ENCODE results near the gene OR2D3.
"Not testable (repeated sequence)": the region's sequence is repeated elsewhere in the genome, so short reads cannot be mapped to it uniquely, and the experiment has no call there.

OR2D3 gene

DNA sequence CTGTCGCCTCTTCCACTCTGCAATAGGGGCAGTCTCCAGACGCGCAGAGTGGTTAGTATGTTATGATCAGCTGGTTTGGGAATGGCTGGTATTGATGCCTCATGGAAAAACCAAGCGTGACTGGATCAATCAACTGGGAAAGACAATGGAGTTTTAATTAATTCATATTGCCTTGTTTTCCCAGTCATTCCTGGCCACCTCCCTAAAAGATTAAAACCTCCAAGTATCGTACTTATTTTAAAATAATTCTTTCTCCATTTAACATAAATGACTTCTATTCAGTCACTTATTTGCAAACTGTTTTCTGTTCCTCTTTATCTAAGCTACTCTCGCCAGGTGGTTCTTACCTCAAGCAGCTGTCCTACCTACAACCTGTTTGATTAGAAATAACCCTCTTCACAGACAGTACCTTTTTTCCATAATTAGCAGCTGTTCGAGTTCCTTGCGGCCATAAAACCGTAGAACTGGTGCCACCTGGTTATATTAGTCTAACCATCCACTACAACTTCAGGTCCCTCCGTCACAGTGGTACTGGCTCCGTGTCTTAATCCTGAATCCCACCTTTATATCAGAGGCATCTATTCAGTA is 6.3 kb downstream of the OR2D3 start:
- no peak for DNase-seq (ENCODE audit: low read depth)

- DNase-seq (ENCODE audit: low read depth) = no peak
Measured at GRCh38 chr11:6928916-6929315, 8.1 kb downstream of the OR2D3 start.

DNA sequence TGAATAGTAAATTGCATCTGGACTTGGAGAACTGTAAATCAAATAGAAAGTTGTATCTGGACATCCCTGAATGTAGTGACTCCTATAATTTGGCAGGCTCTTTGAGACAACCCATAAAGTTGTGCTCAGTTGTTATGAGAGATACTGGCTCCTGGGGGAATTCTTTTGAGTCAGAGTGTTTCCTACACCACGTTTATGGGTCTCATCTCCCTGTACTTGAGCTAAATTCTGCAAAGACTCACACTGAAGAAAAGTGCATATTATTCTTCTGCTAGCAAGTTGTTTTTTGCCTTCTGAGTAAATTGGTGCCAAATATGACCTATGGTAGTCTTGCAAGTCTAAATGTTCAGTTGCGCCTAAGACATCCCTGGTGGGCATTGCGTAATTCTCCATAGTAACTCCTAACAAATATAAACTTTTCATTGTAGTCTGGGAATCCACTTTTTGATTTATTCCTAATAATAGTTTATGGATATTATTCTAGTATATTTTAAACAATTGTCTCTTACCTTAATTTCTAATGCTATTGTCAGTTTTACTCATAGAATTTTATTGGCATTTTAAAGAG is 10.4 kb downstream of the OR2D3 start:
- no peak for DNase-seq (ENCODE audit: low read depth)

GRCh38 chr11:6932145-6932544 is 11.3 kb downstream of the OR2D3 start:
- no peak for DNase-seq (ENCODE audit: low read depth)

DNA sequence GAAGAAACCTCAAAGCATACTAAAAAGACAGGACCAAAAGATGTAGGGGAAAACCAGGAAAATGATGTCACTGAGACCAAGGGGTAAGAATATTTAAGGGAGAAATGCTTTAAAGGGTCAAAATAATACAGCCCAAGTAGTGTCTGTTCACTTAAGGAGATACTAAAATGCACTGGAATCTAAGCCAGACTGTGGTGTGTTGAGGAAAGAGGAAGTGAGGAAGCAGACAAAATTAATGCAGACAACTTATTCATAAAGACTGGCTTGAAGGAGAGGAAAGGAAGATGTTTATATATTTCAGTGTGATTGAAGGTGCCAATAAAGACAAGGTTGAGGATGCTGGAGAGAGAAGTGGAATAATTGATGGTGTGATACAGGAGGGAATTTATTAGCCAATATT is 21.2 kb downstream of the OR2D3 start:
- no peak for DNase-seq (ENCODE audit: low read depth)

DNA sequence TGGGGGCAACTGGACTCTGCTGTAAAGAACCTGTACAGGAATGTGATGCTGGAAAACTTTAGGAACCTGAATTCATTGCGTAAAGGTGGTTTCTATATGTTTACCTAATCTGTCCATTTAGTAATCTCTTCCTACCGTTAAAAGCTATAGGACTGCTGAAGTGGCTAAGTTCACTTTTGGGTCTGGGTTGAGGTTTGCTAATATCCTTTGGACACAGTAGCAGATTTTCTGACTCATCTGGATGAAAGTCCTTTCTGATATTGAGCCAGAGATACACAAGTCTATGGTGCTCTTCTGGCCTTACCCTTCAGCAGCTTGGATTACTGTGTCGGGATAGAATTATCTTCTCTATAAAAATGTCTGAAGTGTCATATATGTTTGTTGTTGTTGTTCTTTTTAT is 22.3 kb downstream of the OR2D3 start:
- DNase-seq (ENCODE audit: low read depth) = no peak

DNA sequence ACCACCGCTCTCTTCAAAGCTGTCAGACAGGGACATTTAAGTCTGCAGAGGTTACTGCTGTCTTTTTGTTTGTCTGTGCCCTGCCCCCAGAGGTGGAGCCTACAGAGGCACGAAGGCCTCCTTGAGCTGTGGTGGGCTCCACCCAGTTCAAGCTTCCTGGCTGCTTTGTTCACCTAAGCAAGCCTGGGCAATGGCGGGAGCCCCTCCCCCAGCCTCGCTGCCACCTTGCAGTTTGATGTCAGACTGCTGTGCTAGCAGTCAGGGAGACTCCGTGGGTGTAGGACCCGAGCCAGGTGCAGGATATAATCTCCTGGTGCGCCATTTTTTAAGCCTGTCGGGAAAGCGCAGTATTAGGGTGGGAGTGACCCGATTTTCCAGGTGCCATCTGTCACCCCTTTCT is 33.4 kb downstream of the OR2D3 start:
- DNase-seq (ENCODE audit: low read depth) = not testable (repeated sequence)

- DNase-seq (ENCODE audit: low read depth) = no peak
Measured at GRCh38 chr11:6962141-6962540, 41.3 kb downstream of the OR2D3 start.

- DNase-seq (ENCODE audit: low read depth) = no peak
Measured at GRCh38 chr11:6962673-6963072, 41.9 kb downstream of the OR2D3 start.

GRCh38 chr11:6968816-6969215 is 48.0 kb downstream of the OR2D3 start:
- DNase-seq (ENCODE audit: low read depth) = no peak

- DNase-seq (ENCODE audit: low read depth) = not testable (repeated sequence)
Measured at GRCh38 chr11:6969854-6970253, 49.1 kb downstream of the OR2D3 start.

All from activated T-cell treated with anti-CD3 and anti-CD28 coated beads for 24 hours (primary cell).